ENCODE data around the gene CTSD. TPM values are rescaled to one million over a fixed set of nuclear protein-coding genes. Genes with fewer than 3 reads are reported as not detected.

CTSD gene
- total and polyA plus RNA-seq, 2 experiments from 2014 or later, result 67.1 to 251 TPM

GRCh38 chr11:1759151-1759850 is 4.4 kb downstream of the CTSD start (continued):
- no peak for TF ChIP-seq CREB1 (CRISPR knock-in tag; IDR thresholded peaks at IDR 0.05; ENCODE audit: low read depth)
- TF ChIP-seq, protein P1, sequence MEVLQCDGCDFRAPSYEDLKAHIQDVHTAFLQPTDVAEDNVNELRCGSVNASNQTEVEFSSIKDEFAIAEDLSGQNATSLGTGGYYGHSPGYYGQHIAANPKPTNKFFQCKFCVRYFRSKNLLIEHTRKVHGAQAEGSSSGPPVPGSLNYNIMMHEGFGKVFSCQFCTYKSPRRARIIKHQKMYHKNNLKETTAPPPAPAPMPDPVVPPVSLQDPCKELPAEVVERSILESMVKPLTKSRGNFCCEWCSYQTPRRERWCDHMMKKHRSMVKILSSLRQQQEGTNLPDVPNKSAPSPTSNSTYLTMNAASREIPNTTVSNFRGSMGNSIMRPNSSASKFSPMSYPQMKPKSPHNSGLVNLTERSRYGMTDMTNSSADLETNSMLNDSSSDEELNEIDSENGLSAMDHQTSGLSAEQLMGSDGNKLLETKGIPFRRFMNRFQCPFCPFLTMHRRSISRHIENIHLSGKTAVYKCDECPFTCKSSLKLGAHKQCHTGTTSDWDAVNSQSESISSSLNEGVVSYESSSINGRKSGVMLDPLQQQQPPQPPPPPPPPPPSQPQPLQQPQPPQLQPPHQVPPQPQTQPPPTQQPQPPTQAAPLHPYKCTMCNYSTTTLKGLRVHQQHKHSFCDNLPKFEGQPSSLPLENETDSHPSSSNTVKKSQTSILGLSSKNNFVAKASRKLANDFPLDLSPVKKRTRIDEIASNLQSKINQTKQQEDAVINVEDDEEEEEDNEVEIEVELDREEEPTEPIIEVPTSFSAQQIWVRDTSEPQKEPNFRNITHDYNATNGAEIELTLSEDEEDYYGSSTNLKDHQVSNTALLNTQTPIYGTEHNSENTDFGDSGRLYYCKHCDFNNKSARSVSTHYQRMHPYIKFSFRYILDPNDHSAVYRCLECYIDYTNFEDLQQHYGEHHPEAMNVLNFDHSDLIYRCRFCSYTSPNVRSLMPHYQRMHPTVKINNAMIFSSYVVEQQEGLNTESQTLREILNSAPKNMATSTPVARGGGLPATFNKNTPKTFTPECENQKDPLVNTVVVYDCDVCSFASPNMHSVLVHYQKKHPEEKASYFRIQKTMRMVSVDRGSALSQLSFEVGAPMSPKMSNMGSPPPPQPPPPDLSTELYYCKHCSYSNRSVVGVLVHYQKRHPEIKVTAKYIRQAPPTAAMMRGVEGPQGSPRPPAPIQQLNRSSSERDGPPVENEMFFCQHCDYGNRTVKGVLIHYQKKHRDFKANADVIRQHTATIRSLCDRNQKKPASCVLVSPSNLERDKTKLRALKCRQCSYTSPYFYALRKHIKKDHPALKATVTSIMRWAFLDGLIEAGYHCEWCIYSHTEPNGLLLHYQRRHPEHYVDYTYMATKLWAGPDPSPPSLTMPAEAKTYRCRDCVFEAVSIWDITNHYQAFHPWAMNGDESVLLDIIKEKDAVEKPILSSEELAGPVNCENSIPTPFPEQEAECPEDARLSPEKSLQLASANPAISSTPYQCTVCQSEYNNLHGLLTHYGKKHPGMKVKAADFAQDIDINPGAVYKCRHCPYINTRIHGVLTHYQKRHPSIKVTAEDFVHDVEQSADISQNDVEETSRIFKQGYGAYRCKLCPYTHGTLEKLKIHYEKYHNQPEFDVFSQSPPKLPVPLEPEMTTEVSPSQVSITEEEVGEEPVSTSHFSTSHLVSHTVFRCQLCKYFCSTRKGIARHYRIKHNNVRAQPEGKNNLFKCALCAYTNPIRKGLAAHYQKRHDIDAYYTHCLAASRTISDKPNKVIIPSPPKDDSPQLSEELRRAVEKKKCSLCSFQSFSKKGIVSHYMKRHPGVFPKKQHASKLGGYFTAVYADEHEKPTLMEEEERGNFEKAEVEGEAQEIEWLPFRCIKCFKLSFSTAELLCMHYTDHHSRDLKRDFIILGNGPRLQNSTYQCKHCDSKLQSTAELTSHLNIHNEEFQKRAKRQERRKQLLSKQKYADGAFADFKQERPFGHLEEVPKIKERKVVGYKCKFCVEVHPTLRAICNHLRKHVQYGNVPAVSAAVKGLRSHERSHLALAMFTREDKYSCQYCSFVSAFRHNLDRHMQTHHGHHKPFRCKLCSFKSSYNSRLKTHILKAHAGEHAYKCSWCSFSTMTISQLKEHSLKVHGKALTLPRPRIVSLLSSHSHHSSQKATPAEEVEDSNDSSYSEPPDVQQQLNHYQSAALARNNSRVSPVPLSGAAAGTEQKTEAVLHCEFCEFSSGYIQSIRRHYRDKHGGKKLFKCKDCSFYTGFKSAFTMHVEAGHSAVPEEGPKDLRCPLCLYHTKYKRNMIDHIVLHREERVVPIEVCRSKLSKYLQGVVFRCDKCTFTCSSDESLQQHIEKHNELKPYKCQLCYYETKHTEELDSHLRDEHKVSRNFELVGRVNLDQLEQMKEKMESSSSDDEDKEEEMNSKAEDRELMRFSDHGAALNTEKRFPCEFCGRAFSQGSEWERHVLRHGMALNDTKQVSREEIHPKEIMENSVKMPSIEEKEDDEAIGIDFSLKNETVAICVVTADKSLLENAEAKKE (CRISPR knock-in tag; IDR thresholded peaks at IDR 0.05), result no peak
- no peak for TF ChIP-seq ZNF331 (CRISPR knock-in tag; IDR thresholded peaks at IDR 0.05; ENCODE audit: low read depth)

- no peak overlapping the region for H3K4me3 Mint-ChIP-seq
- no peak for ATAC-seq
Measured at GRCh38 chr11:1758611-1759150, 5.0 kb downstream of the CTSD start.

More at GRCh38 chr11:1758611-1759150, 5.0 kb downstream of the CTSD start:
- H3K79me2 ChIP-seq (replicated peaks; ENCODE audit: insufficient read depth), result peaks cover 5% of the 10 kb centered on the region
- H3K4me3 ChIP-seq, result no peak overlapping the region
- no peak for TF ChIP-seq EZH2phosphoT487 (IDR thresholded peaks at IDR 0.05; ENCODE audit: unreplicated experiment)
- no peak for TF ChIP-seq STAT1 (IDR thresholded peaks at IDR 0.05; ENCODE audit: unreplicated experiment)
- no peaks in the 10 kb centered on the region for H3F3A ChIP-seq (replicated peaks; ENCODE audit: low read depth)
- H3K4me1 ChIP-seq (ENCODE audit: insufficient read depth), result no peaks in the 10 kb centered on the region; the same call in 1 of the 2 replicates
- no peaks in the 10 kb centered on the region for H3K27me3 ChIP-seq (ENCODE audit: insufficient read depth)
- H3K27ac ChIP-seq (ENCODE audit: low read depth), result no peak overlapping the region
- Mint-ChIP-seq H3K27me3 (ENCODE audit: insufficient read depth, low read depth, poor library complexity) (peaks cover 5% of the 10 kb centered on the region), H3K9me3 (no peaks in the 10 kb centered on the region), H3K4me1 (peaks cover 5% of the 10 kb centered on the region), H3K27ac (no peak overlapping the region), H3K36me3 (ENCODE audit: low read depth) (peaks cover 7% of the 10 kb centered on the region; the same call in 2 of the 3 replicates)
- H2AFZ ChIP-seq, result no peak overlapping the region
- no peaks in the 10 kb centered on the region for H3K36me3 ChIP-seq (ENCODE audit: insufficient read depth)
- DNase-seq (ENCODE audit: low spot score), result no peak
- no peaks in the 10 kb centered on the region for H4K20me1 ChIP-seq (replicated peaks; ENCODE audit: insufficient read depth)
- H3K9me2 ChIP-seq (ENCODE audit: insufficient read depth), result no peaks in the 10 kb centered on the region
- no peak overlapping the region for H3K4me2 ChIP-seq

Measured in GM23338 (cell line).